HG02623 (cell line): Measurements from ENCODE around the gene CPNE5.

Source experiments
- ATAC-seq: cut with Tn5 transposase; IDR thresholded peaks from one replicate; pipeline ENCODE4 v1.9.1; 2021; ENCODE audit warnings: moderate library complexity; ENCODE audit not compliant: unreplicated experiment

CPNE5 gene

GRCh38 chr6:36838896-36839748, at the start of gene CPNE5:
TSS of gene CPNE5 (minus strand) at chr6:36839444. CDS start at chr6:36839377, 67 bp downstream.
- no peak for ATAC-seq

DNA sequence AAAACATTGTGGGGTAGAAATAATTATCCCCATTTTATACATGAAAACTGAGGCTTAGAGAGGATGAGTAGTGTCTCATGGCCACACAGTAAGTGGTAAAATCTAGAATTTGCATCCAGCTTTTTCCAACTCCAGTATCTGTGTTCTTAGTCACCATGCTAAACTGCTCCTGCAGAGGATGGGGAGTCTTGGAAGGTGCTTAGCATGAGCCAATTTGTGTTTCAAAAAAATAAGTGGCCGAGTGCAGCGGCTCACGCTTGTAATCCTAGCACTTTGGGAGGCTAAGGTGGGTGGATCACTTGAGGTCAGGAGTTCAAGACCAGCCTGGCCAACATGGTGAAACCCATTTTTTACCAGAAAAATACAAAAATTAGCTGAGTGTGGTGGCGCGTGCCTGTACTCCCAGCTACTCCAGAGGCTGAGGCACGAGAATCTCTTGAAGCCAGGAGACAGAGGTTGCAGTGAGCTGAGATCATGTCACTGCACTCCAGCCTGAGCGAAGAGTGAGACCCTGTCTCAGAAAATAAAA, 48.9 kb upstream of the CPNE5 start:
- no peak for ATAC-seq

GRCh38 chr6:36886950-36887618, 47.8 kb upstream of the CPNE5 start:
- no peak for ATAC-seq

DNA sequence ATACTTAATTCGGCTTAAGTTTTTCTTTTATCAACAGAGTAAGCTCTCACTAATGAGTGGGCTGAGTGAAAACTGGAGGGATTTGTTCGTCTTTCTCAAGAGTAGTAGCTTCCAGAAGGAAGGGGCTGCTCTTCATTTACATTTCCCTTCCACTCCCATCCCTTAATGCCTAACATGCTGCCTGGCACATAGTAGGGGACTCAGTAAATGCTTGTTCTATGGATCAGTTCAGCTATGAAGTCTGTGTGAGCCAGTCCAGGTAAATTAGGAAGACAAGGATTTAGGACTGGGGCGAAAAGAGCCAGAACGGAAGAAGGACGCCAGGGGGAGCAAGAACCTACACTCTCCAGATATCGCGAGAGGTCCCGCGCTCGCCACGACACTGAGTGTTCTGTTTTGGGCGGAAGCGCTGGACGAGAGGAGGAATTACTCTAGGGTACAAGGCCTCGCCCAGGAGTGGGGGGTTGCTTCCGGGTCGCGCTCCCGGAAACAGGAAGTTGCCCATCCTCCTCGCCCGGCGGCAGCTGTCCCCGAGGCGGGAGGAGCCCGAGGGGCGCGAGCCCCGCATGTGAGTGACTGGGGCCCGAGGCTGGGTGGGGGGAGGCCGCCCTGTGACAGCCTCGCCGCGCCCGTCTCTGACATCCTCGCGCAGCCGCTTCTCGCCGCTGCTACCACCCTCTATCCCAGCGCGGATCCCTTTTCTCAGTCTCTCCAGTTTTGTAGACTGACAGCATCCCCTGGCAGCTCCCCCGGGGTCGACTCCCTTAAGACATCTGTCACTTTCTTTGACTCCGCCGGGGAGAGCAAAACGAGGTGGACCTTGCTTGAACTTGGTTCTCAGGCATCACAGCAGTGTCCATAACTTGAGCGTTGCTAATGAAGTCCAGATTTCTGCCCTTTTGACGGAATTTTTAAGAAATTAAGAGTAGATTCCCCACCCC, 46.5 kb upstream of the CPNE5 start, which contains the start of gene C6orf89:
TSS of gene C6orf89 (plus strand) at position 492 of the 941 bp plus-strand sequence. CDS start 13,493 bp downstream, outside the sequence.
- ATAC-seq: peak; percentile 92

DNA sequence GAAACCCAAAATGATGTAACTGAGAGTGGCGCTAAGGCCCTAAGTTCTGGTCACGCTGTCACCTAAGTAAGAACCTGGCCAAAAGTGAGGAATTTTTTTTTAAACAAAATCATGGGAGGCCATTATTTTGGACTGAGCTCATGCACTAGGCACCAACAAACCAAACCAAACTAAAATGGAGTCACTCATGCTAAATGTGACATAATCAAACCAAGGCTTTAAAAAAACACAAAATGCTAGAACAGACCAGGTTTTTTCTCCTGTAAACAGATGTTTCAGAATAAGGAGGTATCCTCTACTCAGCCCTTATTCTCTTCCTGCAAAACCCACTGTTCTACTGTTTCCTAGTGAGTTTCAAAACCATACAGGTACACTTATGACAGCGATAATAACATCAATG, 45.4 kb upstream of the CPNE5 start:
- ATAC-seq: no peak

GRCh38 chr6:36875250-36875633, 36.0 kb upstream of the CPNE5 start:
- no peak for ATAC-seq

- peak; percentile 88 for ATAC-seq
Measured at GRCh38 chr6:36874443-36875249, 35.4 kb upstream of the CPNE5 start, which contains the start of gene PPIL1. TSS of gene PPIL1 (minus strand) at chr6:36874803. CDS start at chr6:36874772, 31 bp downstream.

DNA sequence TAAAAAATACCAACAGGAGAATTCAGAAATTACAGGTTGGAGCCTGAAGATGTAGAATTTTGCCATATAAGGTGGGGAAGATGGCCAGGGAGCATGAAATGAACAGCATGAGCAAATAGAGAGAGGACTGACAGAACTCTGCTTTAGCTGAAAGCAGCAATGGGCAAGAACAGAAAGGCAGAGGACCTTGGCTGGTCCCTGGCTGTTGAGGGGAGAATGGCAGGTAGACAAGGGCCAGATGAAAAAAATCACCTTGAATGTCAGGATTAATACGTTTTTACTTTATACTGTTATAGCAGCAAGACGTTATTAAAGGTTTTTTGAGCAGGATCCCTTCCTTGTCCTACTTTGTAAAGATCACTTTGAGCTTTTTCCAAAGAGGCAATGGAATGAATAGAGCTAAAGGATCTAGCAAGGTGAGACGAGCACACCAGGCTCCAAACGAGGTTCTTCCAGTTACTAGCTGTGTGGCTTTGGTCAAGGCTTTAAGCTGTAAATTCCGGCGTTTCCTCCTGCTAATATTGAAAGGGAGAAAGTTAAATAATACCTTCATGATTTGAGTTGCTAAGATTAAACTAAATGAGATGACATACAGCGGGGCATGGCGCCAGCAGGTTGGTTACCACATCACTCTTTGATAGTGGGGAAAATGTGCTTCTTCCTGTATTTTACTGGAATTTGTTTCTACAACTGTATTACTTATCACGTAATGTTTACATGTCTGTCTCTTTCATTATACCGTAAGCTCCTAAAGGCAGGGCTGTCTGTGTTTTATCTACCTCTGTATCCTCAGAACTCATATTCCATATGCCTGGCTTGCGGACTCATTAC, 34.6 kb upstream of the CPNE5 start:
- ATAC-seq: no peak

- ATAC-seq: no peak
Measured at GRCh38 chr6:36873115-36873514, 33.9 kb upstream of the CPNE5 start.

DNA sequence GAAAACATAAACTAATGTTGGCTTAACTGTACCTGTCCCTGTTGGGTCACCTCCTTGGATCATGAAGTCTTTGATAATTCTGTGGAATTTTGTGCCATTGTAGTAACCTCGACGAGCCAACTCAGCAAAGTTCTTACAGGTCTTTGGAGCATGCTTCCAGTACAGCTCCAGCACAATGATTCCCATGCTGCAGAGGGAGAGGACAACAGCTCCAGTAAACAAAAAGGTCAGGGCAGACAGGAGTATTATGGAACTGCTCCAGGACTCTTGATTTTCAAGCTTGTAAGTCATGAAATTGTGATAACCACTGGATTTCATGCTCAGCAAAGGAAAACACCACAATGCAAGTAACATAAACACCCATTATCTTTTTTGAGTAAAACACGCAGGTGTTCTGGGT, 32.4 kb upstream of the CPNE5 start:
- ATAC-seq: no peak

DNA sequence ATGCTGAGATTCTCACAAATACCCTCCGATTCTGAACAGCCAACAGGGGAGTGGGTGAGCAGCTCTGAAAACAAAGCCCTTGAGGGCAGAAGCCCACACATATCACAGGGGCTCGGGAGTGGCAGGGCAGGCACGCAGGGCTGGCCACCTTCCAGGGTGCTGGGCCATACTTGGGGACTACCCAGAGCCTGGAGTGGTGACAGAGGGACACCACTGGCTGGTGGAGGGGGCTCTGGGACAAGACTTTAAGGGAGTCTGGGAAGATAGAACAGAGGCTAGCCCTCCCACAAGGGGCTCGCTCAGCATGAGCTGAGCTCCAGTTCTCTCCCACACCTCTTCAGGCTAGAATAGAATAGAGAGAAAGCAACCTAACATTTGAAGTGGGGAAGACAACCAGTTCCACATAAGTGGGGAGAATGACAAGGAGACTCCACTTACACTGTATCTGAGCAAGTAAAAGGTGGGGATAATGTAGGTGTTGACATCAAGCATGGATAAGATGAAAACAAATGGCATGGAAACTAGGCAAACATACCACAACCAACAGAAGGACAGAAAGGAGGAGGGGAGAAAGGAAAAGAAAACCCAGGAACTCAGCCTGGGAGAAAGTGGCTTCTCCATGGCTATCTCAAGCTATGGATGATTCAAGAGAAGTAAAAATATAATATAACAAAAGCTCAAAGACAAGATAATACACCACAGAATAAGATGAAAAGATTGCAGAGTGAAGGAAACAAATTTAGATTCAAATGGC, 28.4 kb upstream of the CPNE5 start:
- no peak for ATAC-seq

- no peak for ATAC-seq
Measured at GRCh38 chr6:36865835-36866234, 26.6 kb upstream of the CPNE5 start.

- no peak for ATAC-seq
Measured at GRCh38 chr6:36863670-36864540, 24.7 kb upstream of the CPNE5 start.

DNA sequence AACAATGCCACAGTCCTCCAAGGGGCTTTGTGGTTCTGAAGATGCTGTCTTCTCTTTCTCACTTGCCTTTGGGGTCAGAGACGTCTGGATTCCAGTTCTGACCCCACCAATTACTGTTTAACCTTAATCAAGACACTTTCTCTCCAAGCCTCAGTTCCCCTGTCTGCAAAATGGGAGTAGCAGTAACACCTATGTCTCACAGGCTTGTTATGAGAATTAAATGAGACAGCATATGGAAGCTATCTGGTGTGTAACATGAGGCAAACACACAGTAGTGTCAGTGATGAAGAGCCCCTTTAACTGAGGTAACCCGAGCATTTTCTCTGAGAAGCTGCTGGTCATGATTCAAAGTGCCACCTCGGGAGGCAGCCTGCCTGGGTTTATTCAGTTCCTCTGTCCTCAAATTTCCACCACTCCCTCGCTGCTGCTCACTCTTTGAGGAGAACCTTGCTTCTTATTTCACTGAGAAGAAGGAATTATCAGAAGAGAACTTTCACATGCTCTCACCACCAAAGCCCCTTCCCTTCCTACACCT, 23.7 kb upstream of the CPNE5 start:
- ATAC-seq: no peak

- ATAC-seq: no peak
Measured at GRCh38 chr6:36862164-36862847, 23.1 kb upstream of the CPNE5 start.

- ATAC-seq: no peak
Measured at GRCh38 chr6:36860126-36860525, 20.9 kb upstream of the CPNE5 start.
